ENCODE data around the gene SLC2A1.

The SLC2A1 gene

DNA sequence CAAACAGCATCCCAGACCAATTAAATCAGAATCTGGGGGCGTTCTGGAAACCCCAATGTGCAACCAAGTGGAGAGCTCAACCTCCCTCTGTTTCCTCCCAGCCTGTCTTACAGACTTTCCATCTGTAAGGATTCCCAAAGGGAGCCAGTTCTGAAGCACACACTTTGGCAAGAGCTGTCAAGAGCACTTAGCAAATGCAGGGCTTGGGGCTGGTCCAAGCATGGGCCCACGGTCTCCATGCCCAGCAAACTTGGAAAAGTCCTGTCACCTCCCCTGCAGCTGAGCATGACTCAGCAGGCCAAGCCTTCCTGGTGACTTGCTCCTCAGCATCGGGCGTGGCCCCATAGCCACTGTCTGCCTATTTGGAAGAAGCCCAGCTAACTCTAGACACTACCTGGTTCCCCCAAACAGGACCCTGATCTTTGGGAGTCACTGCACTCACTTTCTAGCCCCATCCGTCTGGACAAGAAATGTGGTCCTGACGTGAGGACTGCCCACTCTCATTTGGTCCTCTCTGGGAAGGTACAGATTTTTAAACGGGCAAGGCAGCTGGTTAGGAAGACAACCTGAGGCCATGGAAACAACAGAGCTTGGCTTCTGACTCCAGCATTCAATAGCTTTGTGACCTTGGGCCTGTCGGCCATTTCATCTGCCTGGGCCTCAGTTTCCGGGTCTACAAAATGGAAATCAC is 16.9 kb downstream of the SLC2A1 start:
- DNase-seq (ENCODE audit: low read depth), result no peak

DNA sequence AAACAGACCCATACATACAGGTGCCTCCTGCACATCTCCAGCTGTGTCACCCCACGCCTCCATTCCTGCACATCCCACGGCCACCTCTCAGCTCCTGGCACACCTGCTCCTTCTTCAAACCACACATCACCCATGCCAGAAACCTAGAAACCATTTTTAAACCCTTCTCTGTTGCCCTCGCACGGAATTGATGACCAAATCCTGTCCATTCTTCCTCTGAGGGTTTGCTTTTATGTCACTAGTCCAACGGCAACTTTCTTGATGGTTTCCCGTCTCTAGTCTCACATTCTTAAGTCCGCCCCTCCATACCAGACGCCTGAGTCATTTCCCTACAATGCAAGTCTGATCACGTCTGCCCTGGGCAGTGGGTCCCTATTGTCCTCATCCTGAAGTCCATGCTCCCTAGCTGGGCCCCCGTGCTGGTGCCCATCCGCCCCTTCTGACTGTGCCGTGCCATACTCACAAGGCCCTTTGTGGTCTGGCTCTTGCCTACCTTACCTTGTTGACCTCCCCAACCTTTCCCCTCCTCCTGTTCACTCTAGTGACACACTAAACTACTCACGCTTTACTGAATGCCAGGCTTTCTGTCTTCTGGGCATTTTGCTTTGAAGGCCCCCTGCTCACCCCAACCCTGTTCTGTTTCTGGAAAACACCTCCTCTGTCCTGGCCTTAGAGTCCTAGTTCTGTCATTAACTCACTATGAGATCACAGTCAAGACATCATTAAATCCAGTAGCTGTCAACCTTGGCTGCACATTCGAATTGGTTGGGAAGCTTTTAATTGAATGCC is 17.6 kb downstream of the SLC2A1 start:
- DNase-seq (ENCODE audit: low read depth), result no peak

DNA sequence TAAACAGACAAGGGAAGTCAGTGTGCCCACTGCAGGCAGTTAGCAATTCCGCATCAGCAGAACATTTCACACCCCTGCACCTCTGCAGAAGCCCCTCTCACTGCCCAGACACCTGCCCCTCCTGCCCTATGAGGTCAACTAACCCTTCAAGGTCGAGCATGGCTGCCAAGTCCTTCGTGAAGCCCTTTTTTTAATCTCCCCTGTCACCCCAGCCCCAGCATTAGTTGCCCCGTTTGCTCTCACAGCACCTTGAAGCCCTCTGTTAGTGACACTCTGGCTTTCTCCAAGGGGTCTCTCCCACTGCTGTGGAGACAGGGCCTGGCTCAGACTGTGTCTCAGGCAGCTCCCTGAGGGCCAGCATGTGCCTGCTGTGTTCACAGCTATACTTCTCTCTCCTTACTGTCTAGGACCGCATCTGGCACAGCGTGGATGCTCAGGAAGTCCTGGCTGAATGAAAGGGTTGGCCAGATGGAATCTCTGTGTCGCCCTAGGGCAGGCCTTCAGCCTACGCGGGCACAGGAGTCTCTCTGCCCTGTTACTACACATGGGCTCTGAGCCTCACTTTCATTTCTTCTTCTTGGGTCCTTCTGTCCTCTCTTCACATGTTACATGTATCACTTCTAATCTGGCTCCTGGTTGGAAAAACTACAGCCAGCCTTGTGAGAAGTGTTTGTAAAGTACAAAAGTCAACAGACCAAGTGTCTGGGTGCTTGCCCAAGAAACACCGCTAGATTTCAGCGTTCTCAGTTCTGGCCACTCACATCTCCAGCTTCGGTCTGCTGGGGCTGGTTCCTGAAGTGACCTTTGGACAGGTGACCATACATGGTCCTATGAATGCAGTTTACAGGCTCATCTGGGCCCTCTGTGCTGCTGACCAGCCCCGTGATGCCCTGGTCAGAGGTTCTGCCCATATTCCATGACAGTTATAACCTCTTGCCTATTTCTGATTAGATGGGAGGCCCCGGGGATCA is 19.7 kb downstream of the SLC2A1 start:
- DNase-seq (ENCODE audit: low read depth), result no peak

DNA sequence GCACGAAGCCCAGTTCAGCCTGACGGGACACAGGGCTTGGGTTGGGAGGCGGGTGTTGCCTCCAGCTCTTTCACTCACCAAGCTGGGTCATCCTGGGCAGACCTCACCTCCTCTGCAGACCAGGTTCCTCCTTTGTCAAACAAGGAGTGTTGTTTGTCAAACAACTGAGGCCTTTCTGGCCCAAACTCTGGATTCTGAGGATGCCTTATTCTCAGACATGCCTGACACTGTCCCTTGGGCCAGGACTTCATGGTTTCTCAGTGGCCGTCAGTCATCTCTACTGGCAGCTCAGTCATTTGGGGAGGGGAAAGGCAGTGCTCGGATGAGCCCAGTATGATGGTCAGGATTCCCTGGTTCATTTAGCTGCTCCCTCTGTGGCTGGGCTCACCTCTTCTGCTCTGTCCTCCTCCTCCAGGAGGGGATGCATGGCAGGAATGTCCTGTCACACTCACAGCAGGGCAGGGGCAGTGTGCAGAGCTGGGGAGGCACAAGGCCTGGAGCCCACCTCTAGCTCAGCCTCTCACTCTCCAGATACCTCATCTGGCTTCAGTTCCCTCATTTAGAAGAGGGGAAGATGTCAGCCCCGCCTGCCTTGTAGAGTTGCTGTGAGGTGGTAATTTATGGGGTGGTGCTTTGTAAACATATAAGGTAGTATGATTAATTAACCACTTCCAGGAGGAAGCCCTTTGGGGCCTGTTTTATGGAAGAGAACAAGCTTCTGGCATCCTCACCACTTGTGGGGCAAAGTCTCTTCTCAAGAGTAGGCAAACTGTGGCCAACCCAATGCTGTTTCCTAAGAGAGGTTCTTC is 20.6 kb downstream of the SLC2A1 start:
- DNase-seq (ENCODE audit: low read depth), result no peak

DNA sequence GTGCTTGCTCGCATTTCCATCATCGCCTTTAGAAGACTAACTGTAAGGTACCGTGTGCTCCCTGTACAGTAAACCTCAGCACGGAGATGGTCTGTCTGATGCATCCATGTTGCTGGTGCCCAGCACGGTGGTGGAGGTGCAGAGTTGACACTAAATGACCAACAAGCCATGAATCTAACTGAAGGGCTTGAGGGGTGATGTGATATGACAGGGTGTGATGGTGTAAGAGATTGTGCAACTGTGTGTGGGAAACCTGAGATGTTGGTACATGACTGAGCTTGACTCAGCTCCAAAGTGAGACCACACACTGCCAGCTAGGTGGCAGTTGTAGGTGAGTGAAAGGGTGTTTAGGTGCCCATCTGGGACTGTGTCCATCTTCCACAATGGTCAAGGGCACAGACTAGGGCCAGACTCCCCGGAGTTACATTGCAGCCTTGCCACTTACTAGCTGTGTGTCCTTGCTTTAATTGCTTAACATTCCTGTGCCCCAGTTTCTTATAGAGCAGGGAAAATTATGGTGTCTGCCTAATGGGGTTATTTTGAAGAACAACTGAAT is 21.4 kb downstream of the SLC2A1 start:
- DNase-seq (ENCODE audit: low read depth), result no peak

DNA sequence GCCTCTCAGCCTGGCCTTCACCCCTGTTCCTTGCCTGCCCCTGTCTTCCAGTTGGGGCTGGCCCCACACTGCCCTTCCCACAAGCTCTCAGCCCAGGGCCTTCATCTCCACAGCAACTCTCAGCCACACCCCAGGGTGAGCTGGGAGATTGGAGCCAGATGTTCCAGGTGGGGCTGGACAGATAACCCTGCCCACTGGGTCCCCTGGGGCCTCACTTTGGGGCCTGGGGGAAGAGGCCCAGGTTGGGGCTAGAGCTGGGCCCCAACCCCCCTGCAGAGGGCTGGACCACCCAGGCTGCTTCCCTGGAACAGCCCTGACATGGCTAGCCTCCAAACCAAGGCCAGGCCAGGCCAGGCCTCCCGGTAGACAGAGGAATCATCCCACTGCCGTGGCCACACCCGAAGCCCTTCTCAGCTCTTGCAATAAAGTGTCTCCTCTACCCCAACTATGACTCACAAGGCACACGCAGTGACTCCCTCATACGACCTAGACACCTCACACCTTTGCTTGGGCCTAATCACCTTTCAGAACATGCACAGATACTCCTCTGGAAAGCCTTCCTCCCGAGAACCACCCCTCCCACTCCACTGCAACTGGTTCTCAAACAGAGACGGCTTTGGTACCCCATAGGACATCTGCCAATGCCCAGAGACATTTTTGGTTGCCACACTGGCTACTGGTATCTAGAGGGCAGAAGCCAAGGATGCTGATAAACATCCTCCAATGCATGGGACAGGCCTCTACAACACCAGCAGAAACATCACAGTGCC is 22.2 kb downstream of the SLC2A1 start:
- no peak for DNase-seq (ENCODE audit: low read depth)

DNA sequence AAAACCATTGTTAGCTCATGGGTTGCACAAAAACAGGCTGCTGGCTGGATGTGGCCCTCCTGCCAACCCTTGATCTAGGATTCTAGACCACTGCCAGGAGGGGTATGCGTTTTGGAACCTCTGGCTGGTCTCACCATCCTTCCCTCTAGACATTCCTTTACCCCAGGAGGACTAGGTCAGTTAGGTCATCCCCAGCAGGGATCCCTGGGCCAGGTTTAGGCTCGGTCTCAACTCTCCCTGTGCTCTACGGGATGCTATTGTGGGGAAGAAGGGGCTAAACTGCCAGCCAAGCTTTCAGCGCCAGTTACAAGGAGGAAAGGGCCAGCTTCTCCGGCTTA is 22.7 kb downstream of the SLC2A1 start:
- DNase-seq (ENCODE audit: low read depth), result no peak

DNA sequence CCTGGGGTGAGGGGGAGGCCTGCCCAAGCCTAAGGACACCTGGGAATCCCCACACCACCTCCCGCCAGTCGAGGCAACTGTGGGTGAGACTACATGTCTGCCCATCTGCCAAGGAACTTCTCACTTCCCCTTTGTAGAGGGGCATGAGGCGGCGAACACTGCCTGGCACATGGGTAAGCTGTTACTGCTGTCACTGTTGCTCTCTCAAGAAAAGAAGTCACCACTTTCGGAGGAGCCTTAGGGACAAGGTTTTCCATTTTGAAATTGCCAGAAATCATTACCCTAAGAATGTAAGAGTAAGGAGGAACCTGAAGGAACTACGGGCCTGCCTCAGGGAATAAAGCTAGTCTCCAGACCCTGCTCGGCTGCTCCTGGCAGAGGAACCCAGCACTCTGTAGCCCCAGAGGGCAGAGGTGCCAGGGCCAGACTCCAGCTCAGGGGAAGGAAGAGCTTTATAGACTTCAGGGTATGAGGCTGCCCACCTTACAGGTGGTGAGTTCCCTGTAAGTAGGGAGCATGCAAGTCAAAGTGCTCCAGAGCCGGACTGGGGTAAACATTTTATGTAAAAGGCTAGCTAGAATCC is 23.3 kb downstream of the SLC2A1 start:
- DNase-seq (ENCODE audit: low read depth), result no peak

DNA sequence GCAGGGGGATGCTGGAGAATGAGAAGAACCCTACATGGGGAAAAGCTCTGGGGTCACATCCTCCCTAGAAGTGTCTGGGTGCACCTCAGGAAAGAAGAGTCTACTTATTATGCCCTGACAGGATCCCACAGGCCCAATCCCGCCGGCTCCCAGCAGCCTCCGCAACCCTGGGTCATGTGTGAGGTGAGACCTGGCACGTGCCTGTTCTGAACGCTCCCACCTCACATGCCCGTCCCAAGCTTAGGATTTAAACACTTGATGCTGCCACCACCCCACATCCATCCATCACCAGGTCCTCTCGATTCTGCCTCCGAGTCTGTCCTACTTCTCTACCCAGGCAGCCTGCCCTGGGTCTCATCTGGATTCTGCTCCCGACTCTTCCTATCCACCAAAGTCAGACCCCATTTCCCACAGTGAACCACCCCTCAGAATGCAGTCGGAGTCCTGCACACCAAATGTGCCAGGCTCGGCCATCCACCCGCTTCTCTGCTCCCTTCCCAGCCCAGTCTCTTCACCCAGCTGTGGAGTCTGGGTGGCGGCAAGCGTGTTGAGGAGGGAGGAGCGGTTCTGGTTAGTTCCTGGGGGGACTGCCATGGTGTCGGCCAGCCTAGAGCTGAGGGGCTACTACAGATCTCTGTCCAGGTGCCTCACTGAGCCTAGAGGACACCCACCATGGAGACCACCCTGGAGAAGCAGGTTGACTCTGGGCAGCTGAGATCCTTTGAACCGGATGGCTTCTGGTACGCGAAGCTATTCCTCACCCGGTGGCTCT is 23.9 kb downstream of the SLC2A1 start:
- DNase-seq (ENCODE audit: low read depth), result no peak

DNA sequence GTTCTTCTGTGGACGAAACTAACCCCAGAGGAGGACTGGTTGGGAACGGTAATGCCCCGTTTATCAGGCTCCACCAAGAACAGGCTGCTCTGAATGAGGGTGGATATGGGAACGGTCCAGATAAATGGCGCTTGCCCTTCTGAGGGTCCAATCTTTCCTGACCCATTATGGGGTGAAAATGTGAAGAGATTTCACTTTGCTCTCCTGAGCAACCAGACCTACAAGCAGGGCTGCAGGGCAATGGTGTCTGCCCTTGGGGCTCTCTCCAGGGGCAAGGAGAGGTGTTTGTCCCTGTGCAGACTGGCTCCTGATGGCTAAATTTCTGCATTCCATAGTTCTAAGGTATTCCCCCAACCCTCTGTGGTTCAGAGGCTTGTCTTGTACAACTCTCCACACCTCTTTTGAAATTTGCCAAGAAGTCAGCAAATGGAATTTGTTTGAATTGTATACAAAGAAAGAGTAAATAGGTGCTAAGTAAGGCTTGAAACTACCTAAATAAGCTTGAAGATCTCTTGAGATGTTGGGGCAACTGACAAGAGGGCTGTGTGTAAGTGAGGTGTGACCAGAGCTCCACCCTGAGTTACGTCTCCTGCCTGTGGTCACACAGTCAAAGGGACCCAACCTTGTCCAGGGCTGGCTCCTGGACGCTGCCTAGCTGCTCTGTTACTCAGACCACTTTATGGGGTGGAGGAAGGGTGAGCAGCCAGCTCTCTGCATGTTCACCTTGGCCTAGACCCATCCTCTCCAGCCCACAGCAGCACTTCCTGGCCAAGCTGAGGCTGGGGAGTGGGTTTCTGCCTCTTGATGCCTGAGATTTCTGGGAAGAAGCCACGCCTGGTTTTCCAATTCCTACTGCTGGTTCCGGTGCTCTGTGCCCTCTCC is 24.8 kb downstream of the SLC2A1 start:
- DNase-seq (ENCODE audit: low read depth), result no peak

DNA sequence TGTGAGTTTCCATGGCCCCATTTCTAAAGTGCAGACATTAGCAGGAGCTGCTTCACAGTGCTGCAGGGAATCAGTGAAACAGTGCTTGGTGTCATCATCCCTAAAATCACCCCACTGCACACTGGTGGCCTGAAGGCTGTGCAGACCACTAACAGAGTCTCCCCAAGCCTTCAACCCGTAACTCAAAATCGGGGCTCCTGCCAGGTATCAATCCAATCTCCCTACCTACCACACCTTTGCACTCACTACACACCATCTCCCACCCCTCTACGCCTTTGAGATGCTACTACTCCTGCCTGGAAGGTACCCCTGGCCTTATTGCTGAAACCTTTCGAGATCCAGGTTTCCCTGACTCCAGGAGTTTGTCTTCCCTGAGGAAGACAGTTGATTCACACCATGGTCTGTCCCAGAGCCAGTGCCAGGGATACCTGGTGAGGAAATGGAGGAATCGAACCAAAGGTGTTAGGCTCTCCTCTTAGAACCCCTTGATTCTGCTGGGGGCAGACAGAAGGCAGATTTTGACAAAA is 25.5 kb downstream of the SLC2A1 start:
- no peak for DNase-seq (ENCODE audit: low read depth)

DNA sequence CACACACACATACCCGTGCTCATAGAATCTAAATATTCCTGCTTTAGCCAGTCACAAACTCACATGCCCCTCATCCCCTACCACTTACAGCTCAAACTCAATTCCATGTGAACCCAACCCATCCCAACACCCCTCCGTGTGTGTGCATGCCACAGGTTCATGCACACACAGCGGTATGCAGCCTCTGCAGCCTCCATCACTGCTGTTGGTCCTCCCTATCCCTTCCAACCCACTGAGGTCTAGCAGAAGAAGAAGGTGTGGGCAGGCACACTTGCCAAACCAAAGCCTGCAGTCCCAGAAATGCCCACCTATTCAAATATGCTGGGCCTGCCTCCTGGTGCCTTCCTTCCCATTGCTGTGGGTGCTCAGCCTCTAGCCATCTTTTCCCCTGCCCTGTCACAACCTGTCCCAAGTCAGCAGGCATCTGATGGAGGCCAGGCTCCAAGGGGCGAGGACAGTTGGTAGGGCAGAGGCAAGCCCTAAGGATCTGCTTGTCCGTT is 26.2 kb downstream of the SLC2A1 start:
- no peak for DNase-seq (ENCODE audit: low read depth)

DNA sequence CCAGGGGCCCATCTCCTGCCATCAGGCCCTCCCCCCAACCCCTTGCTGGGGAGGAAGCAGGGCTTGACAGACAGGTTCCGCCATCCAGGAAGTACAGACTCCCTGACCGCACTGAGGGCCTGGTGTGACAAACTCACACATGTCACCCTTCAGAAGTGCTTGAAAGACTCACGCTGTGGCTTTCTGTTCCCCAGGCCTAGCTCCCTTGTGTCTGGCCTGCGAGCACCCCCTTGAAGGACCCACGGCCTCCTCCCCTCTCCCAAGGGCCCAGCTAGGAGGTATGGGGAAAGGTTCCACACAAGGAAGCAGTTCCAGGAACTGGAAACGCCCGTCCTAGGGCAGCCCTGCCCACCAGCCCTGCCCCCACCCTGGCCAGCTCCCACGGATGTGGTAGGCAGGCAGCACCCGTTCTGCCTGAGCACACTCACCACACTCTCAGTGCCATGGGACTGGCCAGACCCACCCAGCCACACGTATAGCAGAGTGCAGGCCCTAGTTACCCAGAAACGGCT is 26.7 kb downstream of the SLC2A1 start:
- peak; percentile 66 for DNase-seq (ENCODE audit: low read depth)

DNA sequence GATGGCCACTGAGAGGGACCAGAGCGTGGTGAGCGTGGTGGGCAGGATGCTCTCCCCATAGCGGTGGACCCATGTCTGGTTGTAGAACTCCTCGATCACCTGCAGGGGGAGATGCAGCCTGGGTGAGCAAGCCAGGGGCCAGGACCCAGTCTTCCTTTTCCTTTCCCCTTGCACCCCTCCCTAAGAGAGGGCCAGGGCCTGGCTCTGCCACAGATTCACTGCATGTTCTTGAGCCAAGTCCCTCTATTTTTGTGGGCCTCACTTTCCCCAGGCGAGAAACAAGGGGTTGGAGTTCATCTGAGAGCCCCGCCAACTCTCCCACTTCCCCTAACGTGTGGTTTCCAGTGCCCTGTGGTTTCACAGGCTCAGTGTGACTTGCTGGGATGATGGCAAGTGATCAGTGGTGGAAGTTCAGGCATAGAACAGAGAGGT is 27.5 kb downstream of the SLC2A1 start:
- DNase-seq (ENCODE audit: low read depth), result no peak

DNA sequence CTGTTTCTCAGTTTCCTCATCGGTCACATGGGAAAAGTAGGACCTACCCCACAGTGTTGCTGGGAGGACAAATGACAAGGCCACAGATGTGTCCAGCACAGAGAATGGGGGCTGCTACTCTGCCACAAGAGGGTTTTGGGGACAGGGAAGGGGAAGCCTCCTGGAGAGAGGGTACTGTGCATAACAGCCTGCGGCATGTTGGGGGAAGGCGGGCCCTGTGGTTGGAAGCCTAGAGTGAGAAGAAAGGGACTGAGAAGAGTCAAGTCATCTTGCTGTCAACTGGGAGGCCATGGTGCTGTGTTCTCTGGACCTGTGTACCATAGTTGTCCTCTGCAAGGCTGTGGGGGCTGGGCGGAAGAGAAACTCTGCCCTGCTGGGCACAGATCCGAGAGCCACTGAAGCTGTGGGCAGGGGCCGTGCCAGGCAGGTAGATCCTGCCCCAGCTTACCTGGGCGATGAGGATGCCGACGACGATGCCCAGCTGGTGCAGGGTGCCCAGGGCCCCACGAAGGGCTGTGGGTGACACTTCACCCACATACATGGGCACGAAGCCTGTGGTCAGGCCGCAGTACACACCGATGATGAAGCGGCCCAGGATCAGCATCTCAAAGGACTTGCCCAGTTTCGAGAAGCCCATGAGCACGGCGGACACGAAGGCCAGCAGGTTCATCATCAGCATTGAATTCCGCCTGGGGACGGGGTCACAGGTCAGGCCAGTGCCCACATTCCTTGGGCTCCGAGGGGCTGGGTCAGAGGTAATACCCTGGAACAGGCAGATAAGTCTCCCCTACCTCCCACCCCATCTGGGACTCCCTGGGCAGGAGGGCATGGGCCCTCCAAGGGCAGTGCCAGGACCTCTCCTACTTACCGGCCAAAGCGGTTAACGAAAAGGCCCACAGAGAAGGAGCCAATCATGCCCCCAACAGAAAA is 28.2 kb downstream of the SLC2A1 start:
- DNase-seq (ENCODE audit: low read depth), result no peak

DNA sequence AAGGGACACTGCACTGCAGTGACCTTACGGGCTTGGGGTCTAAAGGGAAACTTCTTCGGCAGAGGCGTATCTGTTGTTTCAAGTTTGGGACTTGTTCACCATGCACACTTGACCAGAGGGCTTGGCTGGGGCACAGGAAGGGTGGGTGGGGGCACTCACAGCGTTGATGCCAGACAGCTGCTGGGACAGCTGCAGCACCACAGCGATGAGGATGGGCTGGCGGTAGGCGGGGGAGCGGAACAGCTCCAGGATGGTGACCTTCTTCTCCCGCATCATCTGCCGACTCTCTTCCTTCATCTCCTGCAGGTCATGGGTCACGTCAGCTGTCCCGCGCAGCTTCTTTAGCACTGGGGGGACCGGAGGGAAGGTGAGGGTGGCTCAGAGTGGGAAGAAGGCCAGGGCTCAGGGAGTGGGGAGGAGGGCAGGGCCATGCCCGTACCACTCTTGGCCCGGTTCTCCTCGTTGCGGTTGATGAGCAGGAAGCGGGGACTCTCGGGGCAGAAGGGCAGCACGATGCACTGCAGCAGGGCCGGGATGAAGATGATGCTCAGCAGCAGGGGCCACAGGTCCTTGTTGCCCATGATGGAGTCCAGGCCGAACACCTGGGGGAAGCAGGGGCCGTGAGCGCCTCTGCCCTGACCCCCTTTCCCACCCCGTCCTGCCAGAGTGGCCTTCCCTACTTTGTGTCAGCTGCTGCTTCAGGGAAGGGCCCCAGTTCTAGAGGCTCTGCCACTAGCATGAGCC is 29.1 kb downstream of the SLC2A1 start:
- no peak for DNase-seq (ENCODE audit: low read depth)

Data from stimulated activated CD8-positive, alpha-beta memory T cell treated with anti-CD3 and anti-CD28 coated beads, Interleukin-4, amount 100 ng/mL, for 24 hours (primary cell).